ENCODE measurements around the gene UBE2H. TPM values are rescaled to one million over a fixed set of nuclear protein-coding genes. Genes with fewer than 3 reads are reported as not detected.
A peak's percentile ranks its signal among the peaks of the same experiment; 100 is the strongest.

Gene UBE2H
- total RNA-seq, 1 experiment from 2014 or later: 58.0 TPM

DNA sequence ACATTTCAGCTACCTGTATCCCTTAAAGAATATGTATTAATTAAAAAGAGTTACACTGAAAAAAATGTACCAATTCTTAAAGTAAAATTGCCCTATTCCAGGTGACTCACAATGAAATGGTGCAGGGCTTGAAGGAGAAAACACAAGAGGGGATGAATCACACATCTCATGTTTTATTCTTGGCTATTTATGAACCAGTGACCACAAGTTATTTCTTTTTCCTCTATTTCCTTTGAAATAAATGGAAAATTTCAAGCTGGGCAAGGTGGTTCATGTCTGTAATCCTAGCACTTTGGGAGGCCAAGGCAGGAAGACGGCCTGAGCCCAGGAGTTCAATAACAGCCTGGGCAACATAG lies 106.8 kb downstream of the UBE2H start:
- H3K27ac ChIP-seq (ENCODE audit: low read length): no peak overlapping the region
- no peaks in the 10 kb centered on the region for H3K9me3 ChIP-seq (ENCODE audit: control insufficient read depth, insufficient read depth, low read depth, low read length)
- ATAC-seq (no peak), DNase-seq (ENCODE audit: low read depth, low spot score) (peak; percentile 43)
- no peak overlapping the region for H3K4me3 ChIP-seq (ENCODE audit: low read depth in 2 of 2, low read length in 2 of 2)
- peaks cover 9% of the 10 kb centered on the region; the same call in 1 of the 2 replicates for H3K4me1 ChIP-seq (ENCODE audit: control insufficient read depth, insufficient read depth, low read length)
- no peaks in the 10 kb centered on the region for H3K36me3 ChIP-seq (ENCODE audit: control insufficient read depth, insufficient read depth, low read length)
- POLR2A ChIA-PET: no interaction called here
- CTCF ChIA-PET: no interaction called here
- in situ Hi-C loops (cut with HindIII; ENCODE audit: low pct_unique_long_range_greater_than_20kb, low sequenced_read_pairs) (no loop called here), intact Hi-C loops (cut with micrococcal nuclease; ENCODE audit: unreplicated experiment) (no loop called here)
- TF ChIP-seq, protein P1, sequence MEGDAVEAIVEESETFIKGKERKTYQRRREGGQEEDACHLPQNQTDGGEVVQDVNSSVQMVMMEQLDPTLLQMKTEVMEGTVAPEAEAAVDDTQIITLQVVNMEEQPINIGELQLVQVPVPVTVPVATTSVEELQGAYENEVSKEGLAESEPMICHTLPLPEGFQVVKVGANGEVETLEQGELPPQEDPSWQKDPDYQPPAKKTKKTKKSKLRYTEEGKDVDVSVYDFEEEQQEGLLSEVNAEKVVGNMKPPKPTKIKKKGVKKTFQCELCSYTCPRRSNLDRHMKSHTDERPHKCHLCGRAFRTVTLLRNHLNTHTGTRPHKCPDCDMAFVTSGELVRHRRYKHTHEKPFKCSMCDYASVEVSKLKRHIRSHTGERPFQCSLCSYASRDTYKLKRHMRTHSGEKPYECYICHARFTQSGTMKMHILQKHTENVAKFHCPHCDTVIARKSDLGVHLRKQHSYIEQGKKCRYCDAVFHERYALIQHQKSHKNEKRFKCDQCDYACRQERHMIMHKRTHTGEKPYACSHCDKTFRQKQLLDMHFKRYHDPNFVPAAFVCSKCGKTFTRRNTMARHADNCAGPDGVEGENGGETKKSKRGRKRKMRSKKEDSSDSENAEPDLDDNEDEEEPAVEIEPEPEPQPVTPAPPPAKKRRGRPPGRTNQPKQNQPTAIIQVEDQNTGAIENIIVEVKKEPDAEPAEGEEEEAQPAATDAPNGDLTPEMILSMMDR (IDR thresholded peaks at IDR 0.05): no peak
- TF ChIP-seq POLR2AphosphoS5 (IDR thresholded peaks at IDR 0.05; ENCODE audit: low read depth, low read length) (no peak), REST (IDR thresholded peaks at IDR 0.05; ENCODE audit: insufficient read depth in 1 of 2, low read depth in 2 of 2, low read length in 1 of 2) (no peak), TCF7L2 (IDR thresholded peaks at IDR 0.05; ENCODE audit: low read depth, low read length) (no peak), SIN3A (IDR thresholded peaks at IDR 0.05; ENCODE audit: borderline replicate concordance, insufficient read depth, low read depth, low read length) (no peak)
- H3K27me3 ChIP-seq (ENCODE audit: control insufficient read depth, insufficient read depth, low read length): no peaks in the 10 kb centered on the region
- BruUV-seq (replicated peaks): no TSS peak

GRCh38 chr7:129845178-129845971 lies 107.4 kb downstream of the UBE2H start:
- TF ChIP-seq SIN3A (IDR thresholded peaks at IDR 0.05; ENCODE audit: borderline replicate concordance, insufficient read depth, low read depth, low read length) (no peak), TCF7L2 (IDR thresholded peaks at IDR 0.05; ENCODE audit: low read depth, low read length) (no peak), REST (IDR thresholded peaks at IDR 0.05; ENCODE audit: insufficient read depth in 1 of 2, low read depth in 2 of 2, low read length in 1 of 2) (no peak), POLR2AphosphoS5 (IDR thresholded peaks at IDR 0.05; ENCODE audit: low read depth, low read length) (no peak)
- TF ChIP-seq, protein P1 (IDR thresholded peaks at IDR 0.05): no peak
- intact Hi-C loops (cut with micrococcal nuclease; ENCODE audit: unreplicated experiment): no loop called here

More at GRCh38 chr7:129845178-129845971, 107.4 kb downstream of the UBE2H start:
- in situ Hi-C loops (cut with HindIII; ENCODE audit: low pct_unique_long_range_greater_than_20kb, low sequenced_read_pairs): no loop called here
- Histone ChIP-seq H3K4me1 (ENCODE audit: control insufficient read depth, insufficient read depth, low read length) (peaks cover 9% of the 10 kb centered on the region; the same call in 1 of the 2 replicates), H3K27ac (ENCODE audit: low read length) (no peak overlapping the region), H3K36me3 (ENCODE audit: control insufficient read depth, insufficient read depth, low read length) (no peaks in the 10 kb centered on the region), H3K4me3 (ENCODE audit: low read depth in 2 of 2, low read length in 2 of 2) (no peak overlapping the region), H3K27me3 (ENCODE audit: control insufficient read depth, insufficient read depth, low read length) (no peaks in the 10 kb centered on the region), H3K9me3 (ENCODE audit: control insufficient read depth, insufficient read depth, low read depth, low read length) (no peaks in the 10 kb centered on the region)
- CTCF ChIA-PET: no interaction called here
- peak; percentile 65; the same call in 1 of the 2 replicates for ATAC-seq
- TSS peak; percentile 17 for BruUV-seq (replicated peaks)
- POLR2A ChIA-PET: no interaction called here
- peak; percentile 47 for DNase-seq (ENCODE audit: low read depth, low spot score)

All from Panc1 (cell line).